Cardiac muscle cell (in vitro differentiated cells and primary cell): ENCODE results near the gene C17orf107. TPM values are rescaled to one million over a fixed set of nuclear protein-coding genes. Genes with fewer than 3 reads are reported as not detected.
A peak's percentile ranks its signal among the peaks of the same experiment; 100 is the strongest.

ENCODE experiments used
- DNase-seq, 2 donors: peaks; one replicate each; pipeline versions ENCODE4 v3.0.0 to v3.0.0-alpha.2; 2010 to 2017; ENCODE audit warnings: low read depth in 1 of 2, low spot score in 1 of 2
- H3K27ac ChIP-seq: fragments of 200-600 bp; sonication (generic); 2 replicates; pipeline ENCODE4 v1.5.1; 2016
- H3K27me3 ChIP-seq: fragments of 200-600 bp; sonication (generic); 2 replicates; pipeline ENCODE4 v1.6.0; 2016; ENCODE audit warnings: control low read depth
- H3K36me3 ChIP-seq: fragments of 200-600 bp; sonication (generic); 2 replicates; pipeline ENCODE4 v1.5.1; 2016; ENCODE audit warnings: control low read depth
- H3K4me1 ChIP-seq: fragments of 200-600 bp; sonication (generic); 2 replicates; pipeline ENCODE4 v1.8.1; 2017; ENCODE audit warnings: low read depth, mild to moderate bottlenecking, mixed run types
- H3K4me3 ChIP-seq: fragments of 200-600 bp; sonication (generic); 2 replicates; pipeline ENCODE4 v1.5.1; 2016; ENCODE audit warnings: mild to moderate bottlenecking
- H3K9me3 ChIP-seq: fragments of 200-600 bp; sonication (generic); 2 replicates; pipeline ENCODE4 v1.5.1; 2017; ENCODE audit warnings: low read depth, mild to moderate bottlenecking, control low read depth
- polyA plus RNA-seq: library from polyadenylated mRNA; unstranded; fragments of >200 nt; fragmentation: Nextera tagmentation; extraction: Ambion mirVana; gene quantifications from 2 replicates; pipeline ENCODE4 v1.2.1, GENCODE V29; 2016
- total RNA-seq: library from RNA; depleted of rRNA; stranded (reverse); fragments of >200 nt; gene quantifications from 2 replicates; pipeline ENCODE4 v1.2.3, GENCODE V29; 2016
- TF ChIP-seq, protein P1 (sequence below): IDR thresholded peaks from 2 replicates; pipeline ENCODE4 v1.5.1; 2012; ENCODE audit warnings: low read depth, mild to moderate bottlenecking, low read length

Gene C17orf107
- total and polyA plus RNA-seq, 2 experiments from 2014 or later = 1.3 to 7.4 TPM

DNA sequence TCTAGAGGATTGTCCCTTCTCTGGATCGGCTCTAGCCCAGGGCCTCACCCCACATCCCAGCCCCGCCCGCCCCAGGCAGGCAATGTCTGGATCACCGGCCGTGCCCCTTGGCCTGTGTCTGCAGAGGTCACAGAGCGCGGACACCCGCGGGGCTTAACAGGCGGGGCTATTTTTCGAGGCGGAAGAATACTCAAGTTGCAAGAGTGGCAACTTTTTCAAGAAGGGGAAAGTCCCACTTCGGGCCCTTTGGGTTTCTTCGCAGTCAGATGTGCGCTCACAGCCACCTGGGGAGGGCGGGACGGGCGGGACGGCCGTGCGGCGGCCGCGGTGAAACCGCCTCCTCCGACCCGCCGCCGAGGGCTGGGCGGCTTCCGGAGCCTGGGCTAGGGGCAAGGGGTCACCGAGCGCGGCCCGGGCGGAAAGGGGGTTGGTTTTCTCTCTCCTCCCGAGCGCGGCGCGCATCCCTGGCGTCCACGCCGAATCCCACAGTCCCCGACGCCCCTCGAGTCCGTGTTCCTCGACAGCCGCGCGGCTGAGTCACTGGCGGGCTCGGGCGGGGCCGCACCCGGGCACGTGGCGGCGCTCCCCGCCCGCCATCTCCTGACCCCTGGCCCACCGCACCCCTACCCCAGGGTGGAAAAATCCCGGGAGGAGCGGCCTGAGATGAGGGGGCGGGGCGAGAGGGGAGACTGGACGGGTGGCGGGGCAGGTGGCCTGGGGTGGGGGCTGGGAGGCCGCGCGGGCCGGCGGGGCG, 50.2 kb downstream of the C17orf107 start:
- DNase-seq = peak; percentile 60 to 73
- H3K27me3 ChIP-seq = no peaks in the 10 kb centered on the region
- H3K9me3 ChIP-seq = no peaks in the 10 kb centered on the region
- H3K36me3 ChIP-seq = peaks cover 31% of the 10 kb centered on the region
- peak overlapping the region; percentile 96 for H3K4me3 ChIP-seq
- peaks cover 44% of the 10 kb centered on the region for H3K4me1 ChIP-seq
- H3K27ac ChIP-seq = peak overlapping the region; percentile 94
- TF ChIP-seq, protein P1, sequence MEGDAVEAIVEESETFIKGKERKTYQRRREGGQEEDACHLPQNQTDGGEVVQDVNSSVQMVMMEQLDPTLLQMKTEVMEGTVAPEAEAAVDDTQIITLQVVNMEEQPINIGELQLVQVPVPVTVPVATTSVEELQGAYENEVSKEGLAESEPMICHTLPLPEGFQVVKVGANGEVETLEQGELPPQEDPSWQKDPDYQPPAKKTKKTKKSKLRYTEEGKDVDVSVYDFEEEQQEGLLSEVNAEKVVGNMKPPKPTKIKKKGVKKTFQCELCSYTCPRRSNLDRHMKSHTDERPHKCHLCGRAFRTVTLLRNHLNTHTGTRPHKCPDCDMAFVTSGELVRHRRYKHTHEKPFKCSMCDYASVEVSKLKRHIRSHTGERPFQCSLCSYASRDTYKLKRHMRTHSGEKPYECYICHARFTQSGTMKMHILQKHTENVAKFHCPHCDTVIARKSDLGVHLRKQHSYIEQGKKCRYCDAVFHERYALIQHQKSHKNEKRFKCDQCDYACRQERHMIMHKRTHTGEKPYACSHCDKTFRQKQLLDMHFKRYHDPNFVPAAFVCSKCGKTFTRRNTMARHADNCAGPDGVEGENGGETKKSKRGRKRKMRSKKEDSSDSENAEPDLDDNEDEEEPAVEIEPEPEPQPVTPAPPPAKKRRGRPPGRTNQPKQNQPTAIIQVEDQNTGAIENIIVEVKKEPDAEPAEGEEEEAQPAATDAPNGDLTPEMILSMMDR = no peak

DNA sequence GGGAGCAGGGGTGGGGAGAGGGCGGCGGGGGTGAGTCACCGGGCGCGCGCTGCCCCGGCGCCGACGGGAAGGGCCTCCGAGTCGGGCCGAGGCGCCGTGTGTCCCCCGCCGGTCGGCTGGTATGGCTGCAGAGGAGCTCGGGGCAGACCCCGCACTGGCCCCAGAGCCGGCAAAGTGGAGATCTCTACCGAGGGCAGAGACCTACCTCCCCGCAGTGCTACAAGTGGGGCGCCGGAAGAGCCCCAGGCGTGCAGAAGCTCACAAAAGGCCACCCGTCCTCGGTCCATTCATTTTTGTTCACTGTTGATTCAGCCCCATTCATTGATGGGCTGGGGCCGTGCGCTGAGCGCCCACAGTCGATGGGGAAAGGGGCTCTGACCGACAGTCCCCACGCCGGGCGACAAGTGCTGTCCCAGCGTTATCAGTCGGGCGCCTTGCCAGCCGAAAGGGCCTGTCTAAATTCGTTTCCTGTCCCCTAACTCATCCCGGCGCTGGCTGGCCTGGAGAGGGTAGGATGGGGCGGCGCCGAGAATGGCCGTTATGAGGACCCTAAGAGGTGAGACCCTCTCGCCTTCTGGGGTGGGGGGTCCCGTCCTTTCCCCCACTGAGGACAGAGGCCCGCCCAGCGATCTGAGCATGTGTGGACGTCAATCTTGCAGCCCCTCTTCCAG, 50.9 kb downstream of the C17orf107 start:
- Histone ChIP-seq H3K9me3 (no peaks in the 10 kb centered on the region), H3K36me3 (peaks cover 28% of the 10 kb centered on the region), H3K4me3 (peak overlapping the region; percentile 96), H3K4me1 (peaks cover 44% of the 10 kb centered on the region), H3K27me3 (no peaks in the 10 kb centered on the region), H3K27ac (peak overlapping the region; percentile 94)
- TF ChIP-seq, protein P1 = no peak
- peak in 1 of 2 donors; percentile 67 for DNase-seq

DNA sequence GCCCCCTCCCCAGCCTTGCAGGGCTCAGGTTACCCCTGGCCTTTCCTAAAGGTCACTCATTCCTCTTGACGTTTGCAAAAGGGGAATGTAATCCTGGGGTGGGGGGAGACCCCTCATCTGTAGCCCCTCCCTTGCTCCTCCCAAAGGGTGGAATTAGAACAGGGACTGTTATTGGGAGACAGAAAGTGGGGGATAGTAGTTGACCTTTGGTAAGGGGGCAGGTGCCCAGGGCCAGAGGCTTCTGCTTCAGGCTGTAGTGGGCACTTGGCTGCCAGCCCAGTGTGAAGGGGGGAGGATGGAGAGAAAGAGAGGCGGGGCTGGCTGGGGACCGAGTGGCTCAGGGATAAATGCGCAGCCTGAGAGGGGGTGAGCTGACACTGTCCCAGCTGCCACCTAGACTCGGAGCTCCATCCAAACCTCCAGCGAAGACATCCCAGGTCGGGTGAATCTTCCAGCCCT, 51.4 kb downstream of the C17orf107 start, which contains the start of gene ENO3:
ENO3 (plus strand) TSS at position 374 of the 459 bp plus-strand sequence. CDS start 711 bp downstream, outside the sequence.
- Histone ChIP-seq H3K27ac (peak within 1 kb of the TSS; percentile 94), H3K36me3 (peaks cover 23% of the 10 kb centered on the region), H3K4me3 (peak within 1 kb of the TSS; percentile 96), H3K9me3 (no peaks in the 10 kb centered on the region), H3K4me1 (peaks cover 44% of the 10 kb centered on the region), H3K27me3 (no peaks in the 10 kb centered on the region)
- TF ChIP-seq, protein P1 = no peak
- peak in 1 of 2 donors; percentile 76 for DNase-seq

DNA sequence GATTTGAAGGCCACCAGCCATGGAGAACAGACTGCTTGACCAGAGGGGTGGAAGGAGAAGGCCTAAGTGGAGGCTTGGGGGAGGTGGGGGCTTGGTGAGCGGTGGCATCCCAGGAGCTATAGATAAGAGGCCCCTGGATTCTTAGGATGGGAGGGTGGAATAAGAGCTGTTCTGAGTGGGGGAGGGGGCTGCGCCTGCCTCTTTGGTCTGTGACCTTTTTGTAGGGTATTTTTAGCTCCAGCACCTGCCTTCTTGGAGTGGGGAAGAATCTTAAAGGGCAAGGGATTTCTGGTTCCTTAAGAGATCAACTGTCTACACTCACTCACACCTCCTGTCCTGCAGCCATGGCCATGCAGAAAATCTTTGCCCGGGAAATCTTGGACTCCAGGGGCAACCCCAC, 52.1 kb downstream of the C17orf107 start:
- peak overlapping the region; percentile 94 for H3K27ac ChIP-seq
- no peaks in the 10 kb centered on the region for H3K9me3 ChIP-seq
- DNase-seq = peak in 1 of 2 donors; percentile 89
- H3K27me3 ChIP-seq = no peaks in the 10 kb centered on the region
- peak overlapping the region; percentile 96 for H3K4me3 ChIP-seq
- H3K4me1 ChIP-seq = peaks cover 41% of the 10 kb centered on the region
- peaks cover 20% of the 10 kb centered on the region for H3K36me3 ChIP-seq
- TF ChIP-seq, protein P1 = no peak

Other genes with a start within 250 kb of the C17orf107 start
- gene PELP1, start 195.4 kb upstream of the C17orf107 start, total RNA-seq = 47.3 and 63.2 TPM in 2 replicates
- gene PELP1, start 195.4 kb upstream of the C17orf107 start, polyA plus RNA-seq = 52.6 and 77.7 TPM in 2 replicates
- gene ARRB2, start 188.9 kb upstream of the C17orf107 start, total RNA-seq = 14.4 and 17.3 TPM in 2 replicates
- 23.3 and 33.0 TPM in 2 replicates for gene ARRB2, start 188.9 kb upstream of the C17orf107 start, polyA plus RNA-seq
- gene MED11, start 168.1 kb upstream of the C17orf107 start, total RNA-seq = 36.8 and 47.7 TPM in 2 replicates
- gene MED11, start 168.1 kb upstream of the C17orf107 start, polyA plus RNA-seq = 39.1 and 40.8 TPM in 2 replicates
- not detected in 2 replicates for gene ZMYND15, start 159.7 kb upstream of the C17orf107 start, total RNA-seq
- not detected in 2 replicates for gene ZMYND15, start 159.7 kb upstream of the C17orf107 start, polyA plus RNA-seq
- gene CXCL16, start 159.6 kb upstream of the C17orf107 start, total RNA-seq = 0.60 and 0.66 TPM in 2 replicates
- gene CXCL16, start 159.6 kb upstream of the C17orf107 start, polyA plus RNA-seq = 0.89 and 1.2 TPM in 2 replicates
- gene TM4SF5, start 127.7 kb upstream of the C17orf107 start, total RNA-seq = not detected in 2 replicates
- gene TM4SF5, start 127.7 kb upstream of the C17orf107 start, polyA plus RNA-seq = not detected in 2 replicates
- gene VMO1, start 113.2 kb upstream of the C17orf107 start, total RNA-seq = 0.78 and 2.2 TPM in 2 replicates
- gene VMO1, start 113.2 kb upstream of the C17orf107 start, polyA plus RNA-seq = 1.1 and 1.2 TPM in 2 replicates
- gene GLTPD2, start 110.6 kb upstream of the C17orf107 start, total RNA-seq = not detected in 2 replicates
- gene GLTPD2, start 110.6 kb upstream of the C17orf107 start, polyA plus RNA-seq = 4.1 and 5.4 TPM in 2 replicates
- 136 and 260 TPM in 2 replicates for gene PSMB6, start 103.4 kb upstream of the C17orf107 start, total RNA-seq
- 409 and 580 TPM in 2 replicates for gene PSMB6, start 103.4 kb upstream of the C17orf107 start, polyA plus RNA-seq
- gene PLD2, start 92.4 kb upstream of the C17orf107 start, total RNA-seq = 15.0 and 18.3 TPM in 2 replicates
- 12.4 and 16.8 TPM in 2 replicates for gene PLD2, start 92.4 kb upstream of the C17orf107 start, polyA plus RNA-seq
- 31.3 and 47.7 TPM in 2 replicates for gene MINK1, start 66.2 kb upstream of the C17orf107 start, total RNA-seq
- 27.1 and 35.9 TPM in 2 replicates for gene MINK1, start 66.2 kb upstream of the C17orf107 start, polyA plus RNA-seq
- 0.35 and 1.5 TPM in 2 replicates for gene CHRNE, start 3.6 kb downstream of the C17orf107 start, total RNA-seq
- gene CHRNE, start 3.6 kb downstream of the C17orf107 start, polyA plus RNA-seq = 0.32 and 1.1 TPM in 2 replicates
- not detected in 2 replicates for gene GP1BA, start 32.7 kb downstream of the C17orf107 start, total RNA-seq
- gene GP1BA, start 32.7 kb downstream of the C17orf107 start, polyA plus RNA-seq = 0.61 and 0.81 TPM in 2 replicates
- gene SLC25A11, start 40.5 kb downstream of the C17orf107 start, total RNA-seq = 118 and 127 TPM in 2 replicates
- gene SLC25A11, start 40.5 kb downstream of the C17orf107 start, polyA plus RNA-seq = 223 and 229 TPM in 2 replicates
- gene RNF167, start 40.7 kb downstream of the C17orf107 start, total RNA-seq = 67.4 and 73.4 TPM in 2 replicates
- 71.4 and 77.1 TPM in 2 replicates for gene RNF167, start 40.7 kb downstream of the C17orf107 start, polyA plus RNA-seq
- 1,337 and 2,688 TPM in 2 replicates for gene PFN1, start 49.0 kb downstream of the C17orf107 start, total RNA-seq
- gene PFN1, start 49.0 kb downstream of the C17orf107 start, polyA plus RNA-seq = 1,185 and 1,476 TPM in 2 replicates
- 595 and 1,068 TPM in 2 replicates for gene ENO3, start 51.6 kb downstream of the C17orf107 start, total RNA-seq
- gene ENO3, start 51.6 kb downstream of the C17orf107 start, polyA plus RNA-seq = 955 and 1,853 TPM in 2 replicates
- 199 and 227 TPM in 2 replicates for gene SPAG7, start 68.3 kb downstream of the C17orf107 start, total RNA-seq
- 394 and 399 TPM in 2 replicates for gene SPAG7, start 68.3 kb downstream of the C17orf107 start, polyA plus RNA-seq
- 10.5 and 11.6 TPM in 2 replicates for gene CAMTA2, start 88.1 kb downstream of the C17orf107 start, total RNA-seq
- gene CAMTA2, start 88.1 kb downstream of the C17orf107 start, polyA plus RNA-seq = 17.8 and 18.3 TPM in 2 replicates
- gene INCA1, start 98.0 kb downstream of the C17orf107 start, total RNA-seq = 1.9 and 6.7 TPM in 2 replicates
- 6.4 and 6.9 TPM in 2 replicates for gene INCA1, start 98.0 kb downstream of the C17orf107 start, polyA plus RNA-seq
- 57.9 and 65.8 TPM in 2 replicates for gene KIF1C, start 98.4 kb downstream of the C17orf107 start, total RNA-seq
- 62.9 and 67.1 TPM in 2 replicates for gene KIF1C, start 98.4 kb downstream of the C17orf107 start, polyA plus RNA-seq
- not detected in 2 replicates for gene SLC52A1, start 135.9 kb downstream of the C17orf107 start, total RNA-seq
- gene SLC52A1, start 135.9 kb downstream of the C17orf107 start, polyA plus RNA-seq = 0.16 TPM in 1 of 2 replicates, not detected in the other
- 0.21 and 0.95 TPM in 2 replicates for gene ZFP3, start 178.9 kb downstream of the C17orf107 start, total RNA-seq
- gene ZFP3, start 178.9 kb downstream of the C17orf107 start, polyA plus RNA-seq = 1.5 and 2.4 TPM in 2 replicates
- gene ZNF232, start 212.3 kb downstream of the C17orf107 start, total RNA-seq = 14.2 and 21.0 TPM in 2 replicates
- 13.8 and 18.2 TPM in 2 replicates for gene ZNF232, start 212.3 kb downstream of the C17orf107 start, polyA plus RNA-seq
- 0.03 TPM in 1 of 2 replicates, not detected in the other for gene USP6, start 216.5 kb downstream of the C17orf107 start, total RNA-seq
- 0.53 and 0.54 TPM in 2 replicates for gene USP6, start 216.5 kb downstream of the C17orf107 start, polyA plus RNA-seq